ENCODE data around the gene RAPGEFL1. TPM values are rescaled to one million over a fixed set of nuclear protein-coding genes. Genes with fewer than 3 reads are reported as not detected.

RAPGEFL1 gene
- total RNA-seq, 2 donors from 2014 or later: 14.2 to 25.1 TPM

DNA sequence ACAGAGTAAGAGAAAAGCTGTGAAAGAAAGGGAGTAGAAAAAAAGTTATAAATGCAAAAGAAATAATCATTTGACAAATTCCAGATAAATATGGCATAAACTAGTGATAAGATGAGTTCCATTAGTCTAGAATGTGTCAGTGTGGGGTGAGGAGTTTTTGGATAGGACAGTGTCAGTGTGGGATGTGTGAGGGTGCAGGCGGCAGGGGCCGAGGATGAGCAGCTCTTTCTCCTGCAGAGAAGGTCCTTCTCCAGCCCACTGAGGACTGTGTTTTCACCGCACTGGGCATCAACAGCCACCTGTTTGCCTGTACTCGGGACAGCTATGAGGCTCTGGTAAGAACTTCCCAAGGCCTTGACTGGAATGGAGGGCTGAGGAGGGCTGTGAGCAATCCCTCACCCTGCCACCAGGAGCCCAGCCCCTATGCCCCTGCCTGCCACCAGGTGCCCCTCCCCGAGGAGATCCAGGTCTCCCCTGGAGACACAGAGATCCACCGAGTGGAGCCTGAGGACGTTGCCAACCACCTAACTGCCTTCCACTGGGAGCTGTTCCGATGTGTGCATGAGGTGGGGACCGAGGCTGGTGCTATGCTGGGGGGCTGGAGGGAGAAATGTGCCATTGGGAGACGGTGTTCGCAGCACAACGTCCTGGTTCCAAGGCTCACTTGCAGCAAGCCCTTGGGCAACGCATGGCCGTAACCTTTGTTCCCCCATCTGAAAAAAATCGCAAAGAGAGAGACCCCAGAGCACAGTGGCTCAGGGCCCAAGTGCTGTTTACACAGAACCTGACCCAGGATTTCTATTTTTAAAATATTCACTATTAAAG is 13.1 kb downstream of the RAPGEFL1 start:
- intact Hi-C loops (cut with DNase I): loop anchor here (5.0 kb wide), 1 partner anchor 178 kb away; no protein-coding TSS in a partner anchor
- H3K4me3 ChIP-seq: no peak overlapping the region
- peak overlapping the region in 1 of 2 donors; percentile 61 for H3K27ac ChIP-seq
- H3K4me1 ChIP-seq (replicated peaks): no peaks in the 10 kb centered on the region
- H3K9me3 ChIP-seq: no peaks in the 10 kb centered on the region
- TF ChIP-seq POLR2A (IDR thresholded peaks at IDR 0.05) (no peak), CTCF (IDR thresholded peaks at IDR 0.05) (peak in 1 of 4 experiments; percentile 24), POLR2AphosphoS5 (IDR thresholded peaks at IDR 0.05) (no peak)
- no peak for DNase-seq (ENCODE audit: low spot score)
- 65% methylated on average over 15 of the region's 15 CpGs for WGBS
- H3K36me3 ChIP-seq: no peaks in the 10 kb centered on the region
- no peaks in the 10 kb centered on the region for H3K27me3 ChIP-seq (replicated peaks; ENCODE audit: insufficient read depth)

GRCh38 chr17:40191237-40192208 is 14.3 kb downstream of the RAPGEFL1 start:
- 2% methylated on average over 56 of the region's 60 CpGs for WGBS
- Histone ChIP-seq H3K4me1 (replicated peaks) (no peaks in the 10 kb centered on the region), H3K36me3 (no peaks in the 10 kb centered on the region), H3K27me3 (replicated peaks; ENCODE audit: insufficient read depth) (no peaks in the 10 kb centered on the region), H3K4me3 (peak overlapping the region; percentile 38 to 41), H3K27ac (peak overlapping the region; percentile 61 to 62), H3K9me3 (no peaks in the 10 kb centered on the region)
- peak; percentile 75 for DNase-seq (ENCODE audit: low spot score)
- intact Hi-C loops (cut with DNase I): loop anchor here (5.0 kb wide), 1 partner anchor 179 kb away; no protein-coding TSS in a partner anchor
- peak; percentile 23 to 79 (median 70) for TF ChIP-seq CTCF (IDR thresholded peaks at IDR 0.05)
- no peak for TF ChIP-seq POLR2A (IDR thresholded peaks at IDR 0.05)
- TF ChIP-seq POLR2AphosphoS5 (IDR thresholded peaks at IDR 0.05): peak; percentile 61

- no peaks in the 10 kb centered on the region for H3K27me3 ChIP-seq (replicated peaks; ENCODE audit: insufficient read depth)
- 94% methylated on average over 2 of the region's 2 CpGs for WGBS
- no peaks in the 10 kb centered on the region for H3K36me3 ChIP-seq
- H3K9me3 ChIP-seq: no peaks in the 10 kb centered on the region
- H3K4me3 ChIP-seq: no peak overlapping the region
- intact Hi-C loops (cut with DNase I): loop anchor here (5.0 kb wide), 1 partner anchor 181 kb away; no protein-coding TSS in a partner anchor
- no peak for DNase-seq (ENCODE audit: low spot score)
- no peaks in the 10 kb centered on the region for H3K4me1 ChIP-seq (replicated peaks)
- no peak for TF ChIP-seq POLR2A (IDR thresholded peaks at IDR 0.05)
- no peak for TF ChIP-seq CTCF (IDR thresholded peaks at IDR 0.05)
- no peak for TF ChIP-seq POLR2AphosphoS5 (IDR thresholded peaks at IDR 0.05)
- no peak overlapping the region for H3K27ac ChIP-seq
Observed at GRCh38 chr17:40192961-40193360, 15.7 kb downstream of the RAPGEFL1 start.

GRCh38 chr17:40194821-40195220 is 17.6 kb downstream of the RAPGEFL1 start:
- Histone ChIP-seq H3K4me3 (no peak overlapping the region), H3K27ac (no peak overlapping the region), H3K9me3 (no peaks in the 10 kb centered on the region), H3K27me3 (replicated peaks; ENCODE audit: insufficient read depth) (no peaks in the 10 kb centered on the region), H3K36me3 (no peaks in the 10 kb centered on the region), H3K4me1 (replicated peaks) (no peaks in the 10 kb centered on the region)
- intact Hi-C loops (cut with DNase I): loop anchor here (5.0 kb wide), 1 partner anchor 183 kb away; no protein-coding TSS in a partner anchor
- no peak for TF ChIP-seq CTCF (IDR thresholded peaks at IDR 0.05)
- TF ChIP-seq POLR2AphosphoS5 (IDR thresholded peaks at IDR 0.05): no peak
- TF ChIP-seq POLR2A (IDR thresholded peaks at IDR 0.05): no peak
- WGBS: 47% methylated on average over 2 of the region's 2 CpGs
- no peak for DNase-seq (ENCODE audit: low spot score)
